Measurements from ENCODE around the gene CMSS1. TPM values are rescaled to one million over a fixed set of nuclear protein-coding genes. Genes with fewer than 3 reads are reported as not detected.
A peak's percentile ranks its signal among the peaks of the same experiment; 100 is the strongest.

Gene CMSS1
- total and polyA plus RNA-seq, 3 donors from 2014 or later, result 24.6 to 47.9 (median 24.9) TPM

GRCh38 chr3:99895703-99896441, 78.2 kb downstream of the CMSS1 start:
- 83 to 84% methylated on average over 2 of the region's 2 CpGs for WGBS, 2 donors
- no peak for DNase-seq
- Histone ChIP-seq H3K4me1 (peaks cover 4% of the 10 kb centered on the region), H3K27ac (no peak overlapping the region), H3K9me3 (no peaks in the 10 kb centered on the region), H3K27me3 (no peaks in the 10 kb centered on the region), H3K4me3 (no peak overlapping the region), H3K36me3 (ENCODE audit: low read depth, missing control alignments) (no peaks in the 10 kb centered on the region)
- intact Hi-C loops (cut with DNase I; ENCODE audit: low total_unique reads), result no loop called here
- TF ChIP-seq CTCF (IDR thresholded peaks at IDR 0.05) (no peak), POLR2A (IDR thresholded peaks at IDR 0.05) (no peak)

GRCh38 chr3:99896482-99896881, 78.8 kb downstream of the CMSS1 start:
- no peaks in the 10 kb centered on the region for H3K27me3 ChIP-seq
- no peak overlapping the region for H3K27ac ChIP-seq
- H3K4me3 ChIP-seq, result no peak overlapping the region
- H3K9me3 ChIP-seq, result no peaks in the 10 kb centered on the region
- WGBS, 2 donors, result 78 to 92% methylated on average over 3 of the region's 3 CpGs
- TF ChIP-seq POLR2A (IDR thresholded peaks at IDR 0.05), result no peak
- TF ChIP-seq CTCF (IDR thresholded peaks at IDR 0.05), result no peak
- DNase-seq, result no peak
- intact Hi-C loops (cut with DNase I; ENCODE audit: low total_unique reads), result no loop called here
- H3K4me1 ChIP-seq, result peaks cover 7% of the 10 kb centered on the region
- H3K36me3 ChIP-seq (ENCODE audit: low read depth, missing control alignments), result no peaks in the 10 kb centered on the region

- 95 to 97% methylated on average over 3 of the region's 3 CpGs for WGBS, 2 donors
- Histone ChIP-seq H3K27me3 (no peaks in the 10 kb centered on the region), H3K9me3 (no peaks in the 10 kb centered on the region), H3K36me3 (ENCODE audit: low read depth, missing control alignments) (no peaks in the 10 kb centered on the region), H3K27ac (no peak overlapping the region), H3K4me1 (peaks cover 11% of the 10 kb centered on the region), H3K4me3 (no peak overlapping the region)
- no peak for DNase-seq
- TF ChIP-seq POLR2A (IDR thresholded peaks at IDR 0.05) (no peak), CTCF (IDR thresholded peaks at IDR 0.05) (no peak)
- intact Hi-C loops (cut with DNase I; ENCODE audit: low total_unique reads), result no loop called here
Observed at GRCh38 chr3:99899603-99900002, 81.9 kb downstream of the CMSS1 start.

GRCh38 chr3:99900248-99900647, 82.6 kb downstream of the CMSS1 start:
- no peaks in the 10 kb centered on the region for H3K27me3 ChIP-seq
- H3K9me3 ChIP-seq, result no peaks in the 10 kb centered on the region
- peaks cover 11% of the 10 kb centered on the region for H3K4me1 ChIP-seq
- no peaks in the 10 kb centered on the region for H3K36me3 ChIP-seq (ENCODE audit: low read depth, missing control alignments)
- no peak overlapping the region for H3K4me3 ChIP-seq
- H3K27ac ChIP-seq, result peak overlapping the region in 1 of 2 donors; percentile 47
- intact Hi-C loops (cut with DNase I; ENCODE audit: low total_unique reads), result no loop called here
- WGBS, 2 donors, result 93 to 94% methylated on average over 1 of the region's 1 CpG
- DNase-seq, result no peak
- no peak for TF ChIP-seq CTCF (IDR thresholded peaks at IDR 0.05)
- no peak for TF ChIP-seq POLR2A (IDR thresholded peaks at IDR 0.05)
